HG02973 (cell line): Measurements from ENCODE around the gene ALDH4A1.
"Not testable (repeated sequence)": the region's sequence is repeated elsewhere in the genome, so short reads cannot be mapped to it uniquely, and the experiment has no call there.

Experiments
- ATAC-seq: cut with Tn5 transposase; IDR thresholded peaks from one replicate; pipeline ENCODE4 v1.9.1; 2021; ENCODE audit warnings: moderate library complexity; ENCODE audit not compliant: unreplicated experiment

Gene ALDH4A1

DNA sequence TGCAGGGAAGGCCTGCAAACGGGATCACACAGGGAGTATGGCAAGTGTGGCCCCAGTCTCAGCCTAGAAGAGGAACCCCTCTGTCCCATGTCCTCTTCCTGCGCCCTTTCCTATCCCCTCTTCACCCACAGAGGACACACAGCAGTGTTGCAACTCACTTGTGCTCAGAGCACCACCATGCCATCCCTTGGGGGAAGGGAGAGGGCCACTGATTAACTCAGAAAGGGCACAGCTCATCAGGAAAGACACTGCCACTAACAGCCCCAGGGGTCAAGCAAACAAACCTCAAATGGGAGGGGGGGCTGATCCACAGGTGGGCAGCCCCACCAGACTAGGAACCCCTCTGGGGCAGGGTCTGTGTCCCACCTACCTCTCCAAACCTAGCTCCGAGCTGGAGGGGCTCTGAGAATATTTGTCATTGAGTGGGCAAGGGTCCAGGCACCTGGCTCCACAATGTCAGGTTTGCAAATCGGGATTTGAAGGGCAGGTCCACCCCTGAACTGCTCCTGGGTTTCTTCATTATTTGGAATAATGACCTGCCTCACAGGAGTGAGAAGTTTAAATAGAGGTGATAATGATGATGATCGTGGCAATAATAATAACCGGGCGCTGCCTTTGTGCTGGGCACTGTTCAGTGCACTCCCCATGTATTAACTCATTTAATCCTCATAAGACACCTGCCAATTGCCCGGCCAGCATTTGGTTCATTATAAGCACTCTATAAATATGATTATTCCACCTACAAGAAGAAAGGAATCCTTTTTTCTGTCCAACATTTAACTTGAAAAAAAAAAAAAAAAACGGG is 1.0 kb downstream of the ALDH4A1 start:
- no peak for ATAC-seq

DNA sequence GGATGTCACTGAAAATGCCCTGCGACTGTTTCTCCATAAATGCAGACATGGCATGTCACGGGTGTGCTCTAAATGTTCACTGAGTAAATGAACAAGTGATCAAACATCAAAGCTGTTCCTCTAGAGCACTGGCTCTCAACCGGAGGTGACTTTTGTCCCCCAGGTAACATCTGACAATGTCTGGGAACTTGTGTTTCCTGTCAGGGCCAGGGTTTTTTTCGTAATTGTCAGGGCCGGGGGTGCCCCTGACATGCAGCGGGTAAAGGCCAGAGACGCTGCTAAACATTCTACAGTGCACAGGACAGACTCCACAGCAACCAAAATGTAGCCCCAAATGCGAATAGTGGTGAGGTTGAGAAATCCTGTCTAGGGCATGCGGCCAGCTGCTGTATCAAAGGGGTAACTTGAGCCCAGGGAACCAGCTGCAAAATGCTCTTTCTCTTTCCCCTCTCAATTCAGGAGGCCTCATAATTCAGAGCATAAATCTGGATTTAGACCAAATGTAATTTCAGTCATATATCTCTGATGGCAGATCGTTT is 2.0 kb downstream of the ALDH4A1 start:
- ATAC-seq = no peak

DNA sequence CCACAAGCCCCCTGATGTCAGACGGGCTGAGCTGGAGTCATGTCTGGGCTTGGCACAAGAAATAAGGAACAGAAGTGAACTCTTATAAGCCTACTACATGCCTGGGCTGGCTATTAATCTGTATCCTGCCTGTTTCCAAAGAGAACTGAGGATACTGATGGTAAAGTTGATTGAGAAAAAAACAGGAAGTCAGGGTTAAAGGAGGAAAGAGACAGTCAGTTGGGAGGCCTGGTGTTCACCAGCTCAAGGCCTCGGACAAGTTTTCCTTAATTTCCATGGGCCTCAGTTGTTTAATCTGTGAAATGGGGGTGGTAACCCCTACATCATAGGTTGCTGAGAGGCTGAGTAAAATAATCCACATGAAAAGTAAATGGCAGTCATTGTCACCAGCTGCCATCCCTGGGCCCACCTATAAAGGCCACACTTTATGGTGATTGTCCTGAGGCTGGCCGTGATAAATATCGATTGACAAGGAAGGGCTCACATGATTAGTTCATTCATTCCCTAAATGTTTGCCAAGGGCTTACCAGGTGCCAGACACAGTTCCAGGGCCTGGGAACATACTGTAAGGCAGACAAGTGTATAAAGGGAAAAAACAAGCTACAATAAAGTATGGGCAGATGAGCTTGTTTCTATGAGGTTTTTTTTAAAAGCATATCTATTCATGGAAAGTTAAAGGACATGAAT is 2.8 kb downstream of the ALDH4A1 start:
- no peak for ATAC-seq

DNA sequence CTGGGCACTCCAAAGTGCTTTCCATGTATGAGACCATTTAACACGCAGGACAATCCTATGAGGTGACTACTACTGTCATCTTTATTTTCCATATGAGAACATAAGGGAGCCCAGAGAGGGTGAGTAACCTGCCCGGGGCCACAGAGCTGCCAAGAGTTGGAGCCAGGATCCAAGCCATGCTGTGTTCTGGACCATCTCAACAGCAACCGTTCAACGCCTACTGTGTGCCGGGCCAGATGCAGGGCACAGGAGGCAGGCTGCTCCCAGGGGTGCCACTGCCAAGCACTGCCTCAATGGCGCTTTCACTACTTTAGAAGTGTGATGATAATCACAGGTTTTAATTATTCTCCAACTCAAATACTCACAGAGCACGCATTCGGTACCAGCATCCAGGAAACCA is 3.8 kb downstream of the ALDH4A1 start:
- ATAC-seq = no peak

DNA sequence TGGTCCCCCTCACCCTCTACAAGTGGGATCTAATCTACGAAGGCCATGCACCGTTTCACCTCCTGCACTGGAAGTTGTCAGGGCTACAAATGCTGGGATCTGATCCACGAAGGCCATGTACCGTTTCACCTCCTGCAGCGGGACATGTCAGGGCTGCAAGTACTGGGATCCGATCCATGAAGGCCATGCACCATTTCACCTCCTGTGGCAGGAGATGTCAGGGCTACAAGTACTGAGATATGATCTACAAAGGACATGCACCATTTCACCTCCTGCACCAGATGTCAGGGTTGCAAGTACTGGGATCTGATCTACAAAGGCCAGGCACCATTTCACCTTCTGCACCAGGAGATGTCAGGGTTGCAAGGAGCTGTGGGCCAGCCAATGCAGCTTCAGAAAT is 7.0 kb downstream of the ALDH4A1 start:
- no peak for ATAC-seq

DNA sequence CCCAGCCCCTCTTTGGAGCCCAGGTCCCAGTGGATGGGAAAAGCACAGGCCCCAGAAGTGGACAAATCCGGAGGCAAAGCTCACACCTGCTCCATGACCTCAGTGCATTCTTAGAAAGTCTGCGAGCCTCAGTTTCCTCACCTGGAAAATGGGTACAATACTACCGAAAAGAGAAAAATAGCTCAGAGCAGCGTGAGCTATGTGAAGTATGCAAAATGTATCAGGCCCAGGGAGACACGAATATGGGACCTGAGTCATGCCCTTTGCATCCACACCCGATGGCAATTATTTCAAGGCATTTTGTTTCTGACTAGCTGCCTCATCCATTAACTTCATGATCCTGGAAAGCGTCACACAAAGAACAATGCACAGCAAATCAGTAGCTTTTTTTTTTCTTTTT is 9.2 kb downstream of the ALDH4A1 start:
- ATAC-seq = no peak

DNA sequence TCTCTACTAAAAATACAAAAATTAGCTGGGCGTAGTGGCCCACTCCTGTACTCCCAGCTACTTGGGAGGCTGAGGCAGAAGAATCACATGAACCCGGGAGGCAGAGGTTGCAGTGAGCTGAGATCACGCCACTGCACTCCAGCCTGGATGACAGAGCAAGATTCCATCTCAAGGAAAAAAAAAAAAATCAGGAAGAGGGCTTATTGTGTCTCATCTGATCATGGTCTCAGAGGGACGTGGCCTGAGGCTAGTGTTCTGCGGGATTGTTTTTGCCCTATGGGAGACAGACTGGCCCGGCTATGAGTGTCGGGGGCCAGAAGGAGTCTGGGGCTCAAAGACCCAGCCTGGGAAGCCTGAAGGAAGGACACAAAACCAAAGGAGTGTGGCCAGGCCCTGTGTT is 10.5 kb downstream of the ALDH4A1 start:
- ATAC-seq = not testable (repeated sequence)

DNA sequence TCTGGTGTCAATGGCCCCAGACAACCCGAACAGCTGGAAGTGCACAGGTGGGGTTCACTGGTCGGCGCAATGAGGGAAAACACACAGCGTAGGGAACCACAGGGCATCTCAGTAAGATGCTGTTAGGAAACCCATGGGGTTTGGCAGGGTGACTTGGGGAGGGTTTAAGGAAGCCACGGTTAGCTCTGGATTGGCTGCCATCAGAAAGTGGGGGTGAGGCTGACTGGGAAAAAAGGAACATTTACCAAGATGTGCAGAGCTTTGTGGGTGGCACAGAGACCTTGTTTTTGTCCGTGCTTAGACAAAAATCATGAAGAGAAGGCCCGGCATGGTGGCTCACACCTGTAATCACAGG is 11.0 kb downstream of the ALDH4A1 start:
- no peak for ATAC-seq

DNA sequence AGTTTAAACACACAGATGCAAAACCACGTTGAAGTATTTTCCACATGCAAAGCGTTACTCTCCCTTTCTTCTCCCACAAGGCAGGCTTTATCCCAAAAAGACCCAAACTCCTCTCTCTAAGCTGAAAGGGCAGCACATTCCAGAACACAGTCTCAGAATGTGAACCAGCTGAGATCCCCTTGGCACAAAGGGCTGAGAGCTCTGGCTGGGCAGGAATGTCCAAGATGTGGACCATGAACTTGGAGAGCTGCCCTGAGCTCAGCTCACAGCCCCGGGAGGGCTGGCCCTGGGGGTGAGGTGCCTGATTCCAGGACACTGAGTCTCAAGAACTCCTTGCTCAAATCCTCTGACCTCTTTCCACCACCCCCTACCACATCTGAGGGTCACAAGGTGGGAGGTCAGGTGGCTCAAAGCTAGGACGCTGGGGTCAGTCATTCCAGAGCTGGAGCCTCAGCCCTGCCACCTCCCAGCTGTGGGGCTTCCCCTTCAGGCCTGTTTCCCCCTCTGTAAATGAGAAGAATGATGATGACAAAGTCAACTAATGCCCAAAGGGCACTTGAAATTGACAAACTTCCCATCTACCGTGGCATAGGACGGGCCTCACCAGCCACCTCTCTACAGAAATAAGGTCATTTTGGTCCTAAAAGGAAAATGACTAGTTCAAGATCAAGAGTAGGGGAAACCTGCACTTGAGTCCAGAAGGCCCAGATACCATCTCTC is 11.5 kb downstream of the ALDH4A1 start:
- no peak for ATAC-seq

DNA sequence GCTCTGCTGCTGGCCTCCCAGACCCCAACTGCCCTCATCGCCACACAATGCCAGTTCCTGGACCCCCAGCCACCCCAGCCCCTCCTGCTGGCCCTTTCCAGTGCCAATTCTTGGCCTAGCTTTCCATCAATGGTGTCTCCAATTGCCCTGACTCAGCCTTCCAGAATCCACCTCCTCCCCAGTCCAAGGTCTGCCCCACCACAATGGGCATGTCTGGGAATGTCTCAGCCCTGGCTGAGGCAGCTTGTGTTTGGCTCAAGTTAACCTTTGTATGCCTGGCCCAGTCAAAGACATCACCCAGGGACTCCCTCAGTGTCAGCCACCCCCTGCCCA is 16.4 kb downstream of the ALDH4A1 start:
- ATAC-seq = no peak

DNA sequence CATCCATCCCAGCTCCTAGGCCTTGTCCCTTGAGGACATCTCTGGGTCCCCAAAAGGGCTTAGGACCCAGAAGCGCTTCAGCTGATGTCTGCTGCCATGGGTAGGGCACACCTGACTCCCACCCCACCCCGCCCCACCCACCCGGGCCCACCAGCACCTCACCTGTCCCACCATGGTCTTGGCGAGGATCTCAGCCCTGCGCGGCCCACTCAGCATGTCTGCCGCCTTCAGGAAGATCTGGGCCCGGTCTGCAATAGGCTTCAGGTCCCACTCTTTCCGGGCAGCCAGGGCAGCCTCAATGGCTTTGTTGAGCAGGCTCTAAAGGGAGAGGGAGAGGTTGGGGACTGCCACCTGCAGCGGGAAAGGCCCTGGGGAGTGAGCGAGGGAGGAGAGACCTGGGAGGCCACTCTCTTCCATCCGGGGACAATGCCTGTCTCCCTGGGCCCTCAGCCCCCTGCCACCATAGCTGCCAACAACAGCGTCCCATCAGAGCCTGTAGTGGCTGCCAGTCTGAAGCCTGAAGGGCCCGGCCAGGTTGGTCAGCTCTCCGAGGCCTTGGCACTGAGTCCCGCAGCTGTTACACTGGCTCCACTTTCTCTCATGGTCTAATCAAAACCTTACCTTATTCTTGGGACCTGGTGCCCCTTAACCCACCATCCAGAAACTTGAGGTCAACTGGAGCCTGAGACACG is 16.9 kb downstream of the ALDH4A1 start:
- ATAC-seq = no peak

DNA sequence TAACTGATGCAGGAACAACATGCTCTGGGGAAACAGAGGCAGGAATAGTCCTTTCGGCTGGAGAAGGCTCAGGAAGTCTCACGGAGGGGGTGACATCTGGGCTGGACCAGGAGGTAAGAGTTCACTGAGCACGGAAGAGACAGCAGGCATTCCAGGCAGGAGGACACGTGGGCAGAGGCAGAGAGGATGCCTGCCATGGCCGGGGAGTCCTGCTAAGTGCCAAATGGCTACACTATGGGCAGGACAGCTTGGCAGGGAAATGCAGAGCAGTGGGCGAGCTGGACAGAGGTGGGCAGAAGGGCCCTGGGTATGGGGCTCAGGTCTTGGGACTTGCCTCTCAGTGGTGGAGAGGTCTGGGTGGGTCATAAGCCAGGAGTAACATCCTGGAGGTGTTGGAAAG is 17.6 kb downstream of the ALDH4A1 start:
- ATAC-seq = no peak

DNA sequence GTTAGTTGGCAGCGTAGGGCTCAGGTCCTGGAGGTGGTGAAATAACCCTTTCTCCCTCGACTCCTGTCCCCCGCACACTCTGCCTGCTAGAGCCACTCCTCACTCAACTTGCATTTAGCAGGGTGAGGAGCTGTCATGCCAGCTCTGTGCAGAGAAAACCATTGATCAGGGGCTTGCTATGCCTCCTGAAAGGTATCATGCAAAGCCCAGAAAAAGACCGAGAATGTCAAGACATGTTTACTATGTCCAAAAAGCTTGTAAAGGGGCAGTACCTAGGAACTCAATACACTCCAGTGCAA is 18.0 kb downstream of the ALDH4A1 start:
- ATAC-seq = no peak

DNA sequence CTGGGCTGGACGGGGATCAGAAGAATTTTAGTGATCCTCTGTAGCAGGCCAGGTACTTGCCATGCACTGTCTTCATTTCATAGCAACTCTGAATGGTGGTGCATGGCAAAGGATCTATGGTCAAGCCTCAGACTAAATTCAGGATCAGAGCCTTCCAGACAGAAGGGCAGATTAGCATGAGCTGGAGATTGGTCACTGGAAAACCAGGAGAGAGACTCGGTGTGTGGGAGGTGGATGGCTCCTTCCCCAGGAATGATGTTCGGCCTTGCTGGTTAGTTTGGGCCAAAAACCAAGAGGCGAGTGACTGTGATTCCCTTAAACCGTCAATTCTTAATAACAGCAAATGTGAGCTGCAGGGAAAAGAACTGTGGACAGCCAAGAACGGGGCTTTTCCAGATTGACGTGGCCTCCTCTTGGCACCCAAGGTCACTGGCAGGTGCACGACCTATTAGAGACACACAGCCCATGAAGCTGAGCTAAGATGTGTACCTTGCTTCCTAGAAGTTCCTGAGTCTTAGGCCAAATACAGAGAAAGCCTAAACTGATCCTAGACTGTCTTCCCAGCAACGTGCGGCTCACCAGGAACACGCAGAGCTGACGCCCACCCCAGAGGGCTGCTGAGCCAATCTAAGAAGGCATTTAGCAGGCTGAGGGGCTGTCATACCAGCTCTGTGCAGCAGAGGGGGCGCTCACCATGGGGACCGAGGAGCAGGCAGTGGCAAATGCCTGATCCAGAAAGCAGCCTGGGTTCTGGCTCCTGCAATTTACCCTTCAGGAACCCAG is 18.5 kb downstream of the ALDH4A1 start:
- no peak for ATAC-seq

DNA sequence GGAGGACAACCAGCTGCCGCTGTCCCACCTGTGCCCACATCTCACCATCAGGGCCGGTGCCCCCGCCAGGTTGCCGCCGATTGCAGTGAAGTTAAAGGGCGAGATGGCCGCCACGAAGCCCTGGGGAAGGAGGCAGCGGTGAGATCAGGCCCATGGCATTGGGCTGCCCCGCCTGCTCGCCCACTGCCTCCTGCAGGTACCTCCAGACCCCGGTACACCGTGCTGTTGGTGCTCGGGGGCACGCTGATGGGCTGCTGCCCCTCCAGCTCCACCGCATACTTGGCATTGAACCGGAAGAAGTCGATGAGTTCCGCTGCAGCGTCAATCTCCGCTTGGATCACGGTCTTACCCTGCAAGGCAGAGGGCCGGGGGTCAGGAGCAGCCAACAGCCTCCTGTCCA is 19.3 kb downstream of the ALDH4A1 start:
- no peak for ATAC-seq

DNA sequence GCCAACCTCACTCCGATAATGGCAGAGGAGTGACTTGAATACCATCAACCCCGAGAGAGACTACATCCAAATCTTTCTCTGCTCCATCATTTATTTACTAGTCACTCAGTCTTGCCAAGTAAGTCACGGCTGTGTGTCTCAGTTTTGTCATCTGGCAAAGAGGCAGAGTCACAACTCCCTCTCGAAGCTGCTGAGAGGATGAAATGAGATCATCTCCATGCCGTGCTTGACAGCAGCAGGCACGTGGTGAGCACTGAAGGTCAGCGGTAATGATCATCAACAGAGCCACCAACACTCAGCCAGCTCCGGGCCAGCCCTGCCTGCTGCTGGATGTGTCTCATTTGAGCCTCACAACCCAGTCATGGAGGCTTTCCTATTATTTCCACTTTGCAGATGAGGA is 19.9 kb downstream of the ALDH4A1 start:
- ATAC-seq = no peak

DNA sequence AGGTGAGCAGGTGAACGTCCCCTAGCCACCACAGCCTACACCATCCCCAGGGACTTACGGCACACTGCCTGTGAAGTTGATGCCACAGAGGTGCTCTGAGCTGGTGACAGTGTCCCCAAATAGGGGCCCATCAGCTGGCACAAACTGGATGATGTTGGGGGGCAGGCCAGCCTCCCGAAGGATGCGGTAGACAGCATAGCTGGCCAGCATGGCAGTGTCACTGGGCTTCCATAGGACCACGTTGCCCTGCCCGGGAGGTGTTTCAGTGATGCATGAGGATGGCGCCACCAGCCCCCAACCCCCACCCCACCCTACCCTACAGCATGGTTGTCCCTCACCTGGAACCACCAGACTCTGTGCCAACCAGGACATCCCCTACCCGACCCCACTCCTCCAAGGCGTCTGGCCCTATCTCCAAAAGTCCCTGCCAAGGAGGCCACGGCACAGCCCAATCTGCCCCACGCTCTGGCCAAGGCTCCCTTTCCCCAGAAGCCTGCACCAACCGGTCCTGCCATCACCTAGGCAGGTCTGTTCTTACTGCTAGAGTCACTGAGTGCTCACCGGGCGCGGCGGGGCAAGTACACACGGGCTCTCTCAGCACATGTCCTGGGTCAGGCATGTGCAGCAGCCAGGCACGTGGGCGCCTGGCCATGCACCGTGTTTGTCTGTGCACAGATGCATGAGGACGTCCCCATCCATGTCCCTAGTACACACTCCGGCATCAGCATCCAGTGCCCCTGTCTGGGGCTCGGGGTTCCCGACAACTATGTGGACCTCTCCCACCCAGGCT is 20.5 kb downstream of the ALDH4A1 start:
- no peak for ATAC-seq

DNA sequence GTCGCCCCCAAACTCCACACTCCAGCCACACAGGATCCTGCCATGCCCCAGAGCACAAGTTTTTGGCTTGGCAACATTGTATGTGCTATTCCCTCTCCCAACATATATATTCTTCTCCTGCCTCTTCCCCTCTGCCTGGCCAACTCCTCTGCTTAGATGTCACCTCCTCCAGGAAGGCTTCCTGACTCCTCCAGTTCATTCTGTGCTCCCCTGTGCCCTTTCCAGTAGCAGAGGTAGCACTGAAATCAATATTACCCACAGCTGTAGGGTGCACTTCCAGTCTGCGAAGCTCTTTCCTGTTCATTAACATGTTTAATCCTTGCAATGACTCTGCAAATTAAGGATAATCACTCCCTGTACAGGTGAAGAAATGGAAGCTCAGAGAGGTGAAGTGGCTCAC is 21.2 kb downstream of the ALDH4A1 start:
- ATAC-seq = no peak

DNA sequence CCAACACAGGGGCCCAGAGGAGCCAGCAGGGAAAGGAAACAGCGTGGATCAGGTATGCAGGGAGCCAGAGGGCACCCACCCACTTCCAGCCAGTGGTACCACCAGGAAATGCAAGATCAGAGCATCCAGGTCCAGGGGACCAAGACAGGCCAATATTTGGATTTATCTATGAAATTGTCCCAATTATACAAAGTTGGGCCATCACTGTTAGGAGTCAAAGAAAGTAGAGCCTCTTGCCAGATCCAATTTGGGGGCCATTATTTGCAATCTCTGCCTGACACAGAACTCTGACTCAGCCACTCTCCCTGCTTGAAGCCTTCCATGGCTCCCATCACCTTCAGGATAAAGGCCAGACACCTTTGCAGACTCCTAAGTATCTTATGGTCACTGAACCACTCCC is 21.8 kb downstream of the ALDH4A1 start:
- ATAC-seq = no peak

DNA sequence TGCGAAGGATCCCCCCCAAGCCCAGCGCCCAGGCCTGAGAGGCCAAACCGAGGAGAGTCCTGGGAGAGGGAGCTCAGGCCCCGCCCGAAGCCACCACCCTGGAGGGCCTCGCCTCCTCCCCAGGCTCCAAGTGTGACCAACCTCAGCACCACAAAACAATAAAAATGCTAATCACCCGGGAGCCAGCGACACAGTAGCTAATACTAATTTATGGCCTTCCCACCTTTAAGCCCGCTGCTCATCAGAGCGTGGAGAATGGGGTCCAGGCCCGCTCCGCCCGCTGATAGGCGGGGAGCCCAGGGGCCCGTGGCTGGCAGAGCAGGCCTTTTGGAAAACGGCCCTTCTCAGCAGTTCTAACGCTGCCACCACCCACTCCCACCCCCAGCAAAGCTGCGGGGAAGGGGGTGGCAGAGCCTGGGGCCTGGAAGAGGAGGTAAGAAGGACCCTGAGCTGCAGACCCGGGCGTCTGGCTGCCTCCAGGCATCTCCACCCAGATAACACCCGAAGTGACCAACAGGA is 22.5 kb downstream of the ALDH4A1 start:
- ATAC-seq = no peak
